WTC11 (cell line): ENCODE results near the gene EFHC2. TPM values are rescaled to one million over a fixed set of nuclear protein-coding genes. Genes with fewer than 3 reads are reported as not detected.

Experiments used
- ATAC-seq: fragments of 200-7000 bp; cut with Tn5 transposase; 2 replicates; pipeline ENCODE4 v1.10.0; 2021; ENCODE audit warnings: mild to moderate bottlenecking, moderate library complexity
- CTCF ChIA-PET: fragments of 300-600 bp; sonication (Branson Sonifier 250); formaldehyde crosslinking; loops from one replicate; lab custom pipeline; 2021; ENCODE audit warnings: antibody characterized with exemption; lab: Charles Lee
- POLR2A ChIA-PET: fragments of 350-600 bp; sonication (Branson Sonifier 250); formaldehyde crosslinking; loops from one replicate; lab custom pipeline; 2021; ENCODE audit warnings: antibody characterized with exemption; lab: Charles Lee
- DNase-seq: peaks from one replicate; pipeline ENCODE4 v3.0.0; 2021; ENCODE audit warnings: low spot score
- H3K27ac Mint-ChIP-seq: 2 replicates; pipeline ENCODE4 v1.8.0; 2021; ENCODE audit warnings: mixed read lengths
- H3K27me3 Mint-ChIP-seq: 2 replicates; pipeline ENCODE4 v1.8.0; 2021; ENCODE audit warnings: low read depth, mild to moderate bottlenecking, moderate library complexity, mixed read lengths
- H3K36me3 Mint-ChIP-seq: 2 replicates; pipeline ENCODE4 v1.8.0; 2021; ENCODE audit warnings: mixed read lengths
- H3K4me1 Mint-ChIP-seq: 2 replicates; pipeline ENCODE4 v1.8.0; 2022; ENCODE audit warnings: mixed read lengths
- H3K4me3 Mint-ChIP-seq: 2 replicates; pipeline ENCODE4 v1.8.0; 2021; ENCODE audit warnings: mild to moderate bottlenecking, moderate library complexity, mixed read lengths
- H3K9me3 Mint-ChIP-seq: 2 replicates; pipeline ENCODE4 v1.8.0; 2021; ENCODE audit warnings: mixed read lengths
- AFF4 ChIP-seq: sonication (generic); formaldehyde crosslinking; IDR thresholded peaks from 2 replicates; pipeline ENCODE4 v1.8.1; 2023; ENCODE audit warnings: mild to moderate bottlenecking, missing genetic modification reagents, borderline replicate concordance
- CBFB ChIP-seq: sonication (generic); formaldehyde crosslinking; IDR thresholded peaks from 2 replicates; pipeline ENCODE4 v1.8.1; 2022; ENCODE audit warnings: mild to moderate bottlenecking, low read depth, missing genetic modification reagents
- CREM ChIP-seq: sonication (generic); formaldehyde crosslinking; IDR thresholded peaks from 2 replicates; pipeline ENCODE4 v1.8.1; 2022; ENCODE audit warnings: mild to moderate bottlenecking, missing genetic modification reagents, moderate library complexity
- ERG ChIP-seq: fragments of 250-450 bp; sonication (Bioruptor Pico); IDR thresholded peaks from 2 replicates; pipeline ENCODE4 v1.8.0; 2021; ENCODE audit warnings: mild to moderate bottlenecking
- ESRRA ChIP-seq: sonication (generic); formaldehyde crosslinking; IDR thresholded peaks from 2 replicates; pipeline ENCODE4 v1.8.1; 2022; ENCODE audit warnings: mild to moderate bottlenecking, missing genetic modification reagents, borderline replicate concordance
- ETV6 ChIP-seq: sonication (generic); formaldehyde crosslinking; IDR thresholded peaks from 2 replicates; pipeline ENCODE4 v1.8.1; 2022; ENCODE audit warnings: mild to moderate bottlenecking, missing genetic modification reagents
- GABPB1 ChIP-seq: sonication (generic); formaldehyde crosslinking; IDR thresholded peaks from 2 replicates; pipeline ENCODE4 v1.8.1; 2023; ENCODE audit warnings: mild to moderate bottlenecking, missing genetic modification reagents
- IRF2 ChIP-seq: sonication (generic); formaldehyde crosslinking; IDR thresholded peaks from 2 replicates; pipeline ENCODE4 v1.8.0; 2022; ENCODE audit warnings: low read depth, missing genetic modification reagents, borderline replicate concordance
- MYBL2 ChIP-seq: sonication (generic); formaldehyde crosslinking; IDR thresholded peaks from 2 replicates; pipeline ENCODE4 v1.8.1; 2023; ENCODE audit warnings: mild to moderate bottlenecking, moderate library complexity, missing genetic modification reagents
- NR3C1 ChIP-seq: sonication (generic); formaldehyde crosslinking; conservative IDR thresholded peaks from 2 replicates; pipeline ENCODE4 v1.8.1; 2023; ENCODE audit warnings: low read depth, mild to moderate bottlenecking, missing genetic modification reagents
- RORB ChIP-seq: fragments of 250-450 bp; sonication (Bioruptor Pico); IDR thresholded peaks from 2 replicates; pipeline ENCODE4 v1.9.0; 2021; ENCODE audit warnings: mild to moderate bottlenecking
- SOX15 ChIP-seq: fragments of 250-450 bp; sonication (Bioruptor Pico); IDR thresholded peaks from 2 replicates; pipeline ENCODE4 v1.9.0; 2021; ENCODE audit warnings: mild to moderate bottlenecking
- SP1 ChIP-seq: sonication (generic); formaldehyde crosslinking; conservative IDR thresholded peaks from 2 replicates; pipeline ENCODE4 v1.8.1; 2022; ENCODE audit warnings: missing genetic modification reagents
- TCF7 ChIP-seq: sonication (generic); formaldehyde crosslinking; IDR thresholded peaks from 2 replicates; pipeline ENCODE4 v1.8.0; 2022; ENCODE audit warnings: mild to moderate bottlenecking, low read depth, missing genetic modification reagents, moderate library complexity
- TP53 ChIP-seq: sonication (generic); formaldehyde crosslinking; IDR thresholded peaks from 2 replicates; pipeline ENCODE4 v1.8.1; 2023; ENCODE audit warnings: mild to moderate bottlenecking, missing genetic modification reagents
- ZNF121 ChIP-seq: sonication (generic); formaldehyde crosslinking; IDR thresholded peaks from 2 replicates; pipeline ENCODE4 v1.8.0; 2023; ENCODE audit warnings: missing genetic modification reagents
- ZNF263 ChIP-seq: sonication (generic); formaldehyde crosslinking; IDR thresholded peaks from 2 replicates; pipeline ENCODE4 v1.8.1; 2022; ENCODE audit warnings: low read depth, mild to moderate bottlenecking, moderate library complexity, missing genetic modification reagents
- ZNF512 ChIP-seq: sonication (generic); formaldehyde crosslinking; IDR thresholded peaks from 2 replicates; pipeline ENCODE4 v1.8.1; 2022; ENCODE audit warnings: missing genetic modification reagents, borderline replicate concordance
- ZNF532 ChIP-seq: fragments of 250-450 bp; sonication (Bioruptor Pico); IDR thresholded peaks from 2 replicates; pipeline ENCODE4 v1.9.0; 2021; ENCODE audit warnings: mild to moderate bottlenecking, borderline replicate concordance
- total RNA-seq: library from RNA; stranded (reverse); gene quantifications from 3 replicates; pipeline ENCODE4 v1.2.3, GENCODE V29; 2021

The EFHC2 gene
- total RNA-seq, 1 experiment from 2014 or later, result 2.1 TPM

GRCh38 chrX:44235534-44235933 lies 107.9 kb downstream of the EFHC2 start:
- Mint-ChIP-seq H3K36me3 (no peaks in the 10 kb centered on the region), H3K4me3 (no peak overlapping the region), H3K9me3 (peaks cover 3% of the 10 kb centered on the region; the same call in 1 of the 2 replicates), H3K27ac (no peak overlapping the region), H3K27me3 (no peaks in the 10 kb centered on the region), H3K4me1 (peaks cover 5% of the 10 kb centered on the region; the same call in 1 of the 2 replicates)
- ChIA-PET CTCF (no interaction called here), POLR2A (no interaction called here)
- no peak for DNase-seq
- no peak for ATAC-seq
- TF ChIP-seq MYBL2 (CRISPR knock-in tag) (no peak), ETV6 (CRISPR knock-in tag) (no peak), AFF4 (CRISPR knock-in tag) (no peak), IRF2 (no peak), NR3C1 (CRISPR knock-in tag) (no peak), ZNF121 (no peak), SP1 (CRISPR knock-in tag) (no peak), ESRRA (CRISPR knock-in tag) (no peak), ZNF512 (CRISPR knock-in tag) (no peak), ZNF532 (CRISPR knock-in tag) (no peak)

GRCh38 chrX:44234541-44234940 lies 108.9 kb downstream of the EFHC2 start:
- Mint-ChIP-seq H3K27me3 (no peaks in the 10 kb centered on the region), H3K4me1 (peaks cover under 1% of the 10 kb centered on the region), H3K9me3 (peaks cover 3% of the 10 kb centered on the region; the same call in 1 of the 2 replicates), H3K4me3 (no peak overlapping the region), H3K27ac (no peak overlapping the region), H3K36me3 (no peaks in the 10 kb centered on the region)
- ChIA-PET POLR2A (no interaction called here), CTCF (no interaction called here)
- ATAC-seq, result no peak
- TF ChIP-seq SOX15 (CRISPR knock-in tag) (no peak), TP53 (no peak), RORB (no peak), ERG (CRISPR knock-in tag) (no peak), GABPB1 (no peak), CBFB (no peak), TCF7 (no peak), ZNF263 (CRISPR knock-in tag) (no peak), CREM (CRISPR knock-in tag) (no peak)
- DNase-seq, result no peak
